Thyroid gland (tissue), 4 donors: Measurements from ENCODE around the gene CDH23.

Experiments
- POLR2A ChIP-seq, 2 donors: fragments of 450-650 bp; IDR thresholded peaks; one replicate each; pipeline ENCODE4 v1.6.1; 2017; ENCODE audit warnings: antibody characterized with exemption in 2 of 2, mild to moderate bottlenecking in 2 of 2, moderate library complexity in 1 of 2
- TF ChIP-seq, protein P1 (sequence below), 6 experiments: fragments of 200-600 bp in 3 of 6; fragments of 450-650 bp in 3 of 6; sonication (generic) in 3 of 6; IDR thresholded peaks; one replicate each; pipeline ENCODE4 v1.5.1; 2016 to 2019; ENCODE audit warnings: antibody characterized with exemption in 6 of 6, mild to moderate bottlenecking in 2 of 6, inconsistent platforms in 1 of 6, moderate library complexity in 1 of 6

DNA sequence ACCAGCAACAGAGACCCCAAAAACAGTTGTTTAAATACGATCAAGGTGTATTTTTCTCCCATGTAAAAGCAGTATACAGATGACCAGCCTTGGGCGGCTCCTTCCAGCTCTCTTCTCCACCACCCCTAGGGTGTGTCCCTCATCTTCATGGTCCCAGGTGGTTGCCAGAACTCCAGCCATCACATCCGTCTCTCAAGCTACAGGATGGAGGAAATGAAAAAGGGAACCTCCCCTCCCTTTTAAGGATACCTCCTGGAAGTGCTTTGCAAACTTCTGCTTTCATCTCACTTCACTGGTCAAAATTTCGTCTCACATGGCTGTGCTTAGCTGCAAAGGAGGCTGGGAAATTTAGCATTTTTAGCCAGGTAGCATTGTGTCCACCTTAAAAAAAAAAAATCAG is 263.6 kb downstream of the CDH23 start:
- TF ChIP-seq, protein P1, sequence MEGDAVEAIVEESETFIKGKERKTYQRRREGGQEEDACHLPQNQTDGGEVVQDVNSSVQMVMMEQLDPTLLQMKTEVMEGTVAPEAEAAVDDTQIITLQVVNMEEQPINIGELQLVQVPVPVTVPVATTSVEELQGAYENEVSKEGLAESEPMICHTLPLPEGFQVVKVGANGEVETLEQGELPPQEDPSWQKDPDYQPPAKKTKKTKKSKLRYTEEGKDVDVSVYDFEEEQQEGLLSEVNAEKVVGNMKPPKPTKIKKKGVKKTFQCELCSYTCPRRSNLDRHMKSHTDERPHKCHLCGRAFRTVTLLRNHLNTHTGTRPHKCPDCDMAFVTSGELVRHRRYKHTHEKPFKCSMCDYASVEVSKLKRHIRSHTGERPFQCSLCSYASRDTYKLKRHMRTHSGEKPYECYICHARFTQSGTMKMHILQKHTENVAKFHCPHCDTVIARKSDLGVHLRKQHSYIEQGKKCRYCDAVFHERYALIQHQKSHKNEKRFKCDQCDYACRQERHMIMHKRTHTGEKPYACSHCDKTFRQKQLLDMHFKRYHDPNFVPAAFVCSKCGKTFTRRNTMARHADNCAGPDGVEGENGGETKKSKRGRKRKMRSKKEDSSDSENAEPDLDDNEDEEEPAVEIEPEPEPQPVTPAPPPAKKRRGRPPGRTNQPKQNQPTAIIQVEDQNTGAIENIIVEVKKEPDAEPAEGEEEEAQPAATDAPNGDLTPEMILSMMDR (IDR thresholded peaks at IDR 0.05) = no peak
- TF ChIP-seq POLR2A (IDR thresholded peaks at IDR 0.05) = no peak
